ENCODE data around the gene CYB561A3.

The CYB561A3 gene, protein sequence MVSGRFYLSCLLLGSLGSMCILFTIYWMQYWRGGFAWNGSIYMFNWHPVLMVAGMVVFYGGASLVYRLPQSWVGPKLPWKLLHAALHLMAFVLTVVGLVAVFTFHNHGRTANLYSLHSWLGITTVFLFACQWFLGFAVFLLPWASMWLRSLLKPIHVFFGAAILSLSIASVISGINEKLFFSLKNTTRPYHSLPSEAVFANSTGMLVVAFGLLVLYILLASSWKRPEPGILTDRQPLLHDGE

GRCh38 chr11:61361741-61362541 lies at the start of gene CYB561A3, which contains the start of gene TMEM138:
CYB561A3 (minus strand) TSS chr11:61361882; CDS start chr11:61356713, 5,169 bp downstream.
TMEM138 (plus strand) TSS chr11:61362374; CDS start chr11:61364391, 2,017 bp downstream.
- CTCF ChIA-PET, result interaction anchor here (1.0 to 27.1 kb wide), 9 partner anchors 7 to 73 kb away, joined by 4 to 374 read pairs (median 10); partner anchors contain the start of genes DDB1 and TKFC
- POLR2A ChIA-PET, result interaction anchor here (0.6 to 3.9 kb wide), 17 partner anchors 8 to 1086 kb away, joined by 3 to 38 read pairs (median 5); partner anchors contain the start of genes CPSF7, SDHAF2 and TMEM216
- TF ChIP-seq, protein P1, sequence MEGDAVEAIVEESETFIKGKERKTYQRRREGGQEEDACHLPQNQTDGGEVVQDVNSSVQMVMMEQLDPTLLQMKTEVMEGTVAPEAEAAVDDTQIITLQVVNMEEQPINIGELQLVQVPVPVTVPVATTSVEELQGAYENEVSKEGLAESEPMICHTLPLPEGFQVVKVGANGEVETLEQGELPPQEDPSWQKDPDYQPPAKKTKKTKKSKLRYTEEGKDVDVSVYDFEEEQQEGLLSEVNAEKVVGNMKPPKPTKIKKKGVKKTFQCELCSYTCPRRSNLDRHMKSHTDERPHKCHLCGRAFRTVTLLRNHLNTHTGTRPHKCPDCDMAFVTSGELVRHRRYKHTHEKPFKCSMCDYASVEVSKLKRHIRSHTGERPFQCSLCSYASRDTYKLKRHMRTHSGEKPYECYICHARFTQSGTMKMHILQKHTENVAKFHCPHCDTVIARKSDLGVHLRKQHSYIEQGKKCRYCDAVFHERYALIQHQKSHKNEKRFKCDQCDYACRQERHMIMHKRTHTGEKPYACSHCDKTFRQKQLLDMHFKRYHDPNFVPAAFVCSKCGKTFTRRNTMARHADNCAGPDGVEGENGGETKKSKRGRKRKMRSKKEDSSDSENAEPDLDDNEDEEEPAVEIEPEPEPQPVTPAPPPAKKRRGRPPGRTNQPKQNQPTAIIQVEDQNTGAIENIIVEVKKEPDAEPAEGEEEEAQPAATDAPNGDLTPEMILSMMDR (IDR thresholded peaks at IDR 0.05; ENCODE audit: control extremely low read depth, extremely low read depth, low read depth, missing control alignments), result no peak
- DNase-seq (ENCODE audit: extremely low spot score), result peak; percentile 92

- no peak for DNase-seq (ENCODE audit: extremely low spot score)
- TF ChIP-seq, protein P1 (IDR thresholded peaks at IDR 0.05; ENCODE audit: control extremely low read depth, extremely low read depth, low read depth, missing control alignments), result no peak
- CTCF ChIA-PET, result interaction anchor here (1.0 to 5.0 kb wide), 4 partner anchors 9 to 42 kb away, joined by 3 to 18 read pairs (median 4); partner anchors contain the start of gene TMEM216
- POLR2A ChIA-PET, result interaction anchor here (1.2 kb wide), 1 partner anchor 15 kb away, joined by 3 read pairs; the partner anchor contains the start of gene TMEM216
Measured at GRCh38 chr11:61406991-61407728, 45.5 kb upstream of the CYB561A3 start.

- DNase-seq (ENCODE audit: extremely low spot score), result no peak
- POLR2A ChIA-PET, result no interaction called here
- TF ChIP-seq, protein P1 (IDR thresholded peaks at IDR 0.05; ENCODE audit: control extremely low read depth, extremely low read depth, low read depth, missing control alignments), result no peak
- CTCF ChIA-PET, result interaction anchor here (5.0 kb wide), 1 partner anchor 21 kb away, joined by 18 read pairs; no protein-coding TSS in a partner anchor
Measured at GRCh38 chr11:61406067-61406466, 44.4 kb upstream of the CYB561A3 start.

DNA sequence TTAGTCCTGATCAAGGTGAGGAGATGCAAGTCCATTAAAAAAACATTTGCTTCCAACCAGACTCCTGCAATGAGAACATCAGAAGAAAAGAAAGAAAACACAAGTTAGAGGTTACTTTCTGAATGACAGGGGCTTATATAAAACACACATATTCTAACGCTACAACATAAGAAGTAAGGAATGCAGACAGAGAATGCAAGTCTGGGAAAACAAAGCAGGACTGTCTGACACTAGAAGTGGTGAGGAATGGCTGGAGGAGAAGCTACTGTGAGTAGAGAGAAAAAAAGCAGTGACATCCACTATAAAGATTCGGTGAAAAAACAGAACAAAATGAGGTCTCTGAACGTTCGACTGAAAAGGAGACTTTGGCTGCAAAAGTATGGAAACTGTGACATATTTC lies 43.0 kb upstream of the CYB561A3 start:
- POLR2A ChIA-PET, result no interaction called here
- CTCF ChIA-PET, result interaction anchor here (5.0 kb wide), 1 partner anchor 19 kb away, joined by 18 read pairs; no protein-coding TSS in a partner anchor
- TF ChIP-seq, protein P1 (IDR thresholded peaks at IDR 0.05; ENCODE audit: control extremely low read depth, extremely low read depth, low read depth, missing control alignments), result no peak
- no peak for DNase-seq (ENCODE audit: extremely low spot score)

DNA sequence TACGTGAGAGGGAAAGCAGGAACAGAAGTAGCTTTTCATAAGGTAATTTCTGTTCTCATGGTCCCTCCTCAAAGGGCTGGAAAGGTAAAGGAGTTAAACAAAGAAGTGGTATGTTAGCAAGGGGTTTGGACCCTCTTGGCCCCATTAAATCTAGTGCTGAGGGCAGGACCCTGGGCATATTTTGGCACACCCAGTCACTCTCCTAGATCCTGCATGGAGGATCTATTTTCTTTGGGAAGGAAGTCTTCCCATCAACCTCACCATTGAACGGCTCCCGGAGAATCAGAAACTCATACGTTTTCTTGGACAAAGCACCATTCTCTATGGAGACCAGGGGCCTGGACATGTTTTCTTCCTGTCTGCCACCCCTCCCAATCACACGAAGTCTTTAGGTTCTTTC lies 42.4 kb upstream of the CYB561A3 start:
- TF ChIP-seq, protein P1 (IDR thresholded peaks at IDR 0.05; ENCODE audit: control extremely low read depth, extremely low read depth, low read depth, missing control alignments), result no peak
- POLR2A ChIA-PET, result interaction anchor here (1.3 kb wide), 1 partner anchor 42 kb away, joined by 3 read pairs; the partner anchor contains the start of gene TMEM138
- no peak for DNase-seq (ENCODE audit: extremely low spot score)
- CTCF ChIA-PET, result interaction anchor here (1.1 to 5.0 kb wide), 3 partner anchors 12 to 68 kb away, joined by 3 to 23 read pairs (median 18); partner anchors contain the start of gene TMEM216

All from GM10248 (cell line).